Right lung (tissue), 5 donors: ENCODE measurements around the gene DPP6. TPM values are rescaled to one million over a fixed set of nuclear protein-coding genes. Genes with fewer than 3 reads are reported as not detected.
"Not testable (repeated sequence)": the region's sequence is repeated elsewhere in the genome, so short reads cannot be mapped to it uniquely, and the experiment has no call there.

Source experiments
- DNase-seq, 2 donors: peaks; one replicate each; pipeline ENCODE4 v3.0.0-alpha.2; 2013
- polyA plus RNA-seq, 5 donors: library from polyadenylated mRNA; unstranded; fragments of 120-200 nt; gene quantifications; one replicate each; pipeline versions ENCODE4 v1.2.1 to v1.2.3, GENCODE V29; 2013; ENCODE audit warnings: inconsistent platforms in 1 of 5, low replicate concordance in 1 of 5; ENCODE audit not compliant: insufficient read length in 5 of 5, insufficient read depth in 1 of 5

The DPP6 gene
- polyA plus RNA-seq, 5 donors, result 0.29 to 0.70 (median 0.48) TPM

- no peak for DNase-seq
Measured at GRCh38 chr7:154907651-154908620, 855.7 kb downstream of the DPP6 start.

- DNase-seq, result no peak
Measured at GRCh38 chr7:154909241-154910105, 857.3 kb downstream of the DPP6 start.

- no peak for DNase-seq
Measured at GRCh38 chr7:154910125-154910524, 857.9 kb downstream of the DPP6 start.

- no peak for DNase-seq
Measured at GRCh38 chr7:154910977-154911376, 858.8 kb downstream of the DPP6 start.

- DNase-seq, result no peak
Measured at GRCh38 chr7:154911411-154911810, 859.2 kb downstream of the DPP6 start.

- DNase-seq, result no peak
Measured at GRCh38 chr7:154911862-154912455, 859.8 kb downstream of the DPP6 start.

- peak; percentile 18 for DNase-seq
Measured at GRCh38 chr7:154912871-154913637, 860.9 kb downstream of the DPP6 start.

GRCh38 chr7:154913638-154914307 is 861.6 kb downstream of the DPP6 start:
- peak; percentile 63 to 73 for DNase-seq

- DNase-seq, result no peak
Measured at GRCh38 chr7:154914308-154914995, 862.3 kb downstream of the DPP6 start.

GRCh38 chr7:154914996-154915380 is 862.8 kb downstream of the DPP6 start:
- no peak for DNase-seq

- no peak for DNase-seq
Measured at GRCh38 chr7:154915600-154915999, 863.4 kb downstream of the DPP6 start.

GRCh38 chr7:154916381-154916780 is 864.2 kb downstream of the DPP6 start:
- DNase-seq, result no peak

- no peak for DNase-seq
Measured at GRCh38 chr7:154916856-154917807, 864.9 kb downstream of the DPP6 start.

GRCh38 chr7:154917808-154918160 is 865.6 kb downstream of the DPP6 start:
- DNase-seq, result no peak

- DNase-seq, result no peak
Measured at GRCh38 chr7:154918266-154918665, 866.1 kb downstream of the DPP6 start.

- DNase-seq, result no peak
Measured at GRCh38 chr7:154918741-154919140, 866.5 kb downstream of the DPP6 start.

GRCh38 chr7:154919344-154920225 is 867.4 kb downstream of the DPP6 start:
- no peak for DNase-seq

GRCh38 chr7:154922472-154922871 is 870.3 kb downstream of the DPP6 start:
- DNase-seq, result not testable (repeated sequence)
